VCaP (cell line): ENCODE data around the gene FURIN.
A peak's percentile ranks its signal among the peaks of the same experiment; 100 is the strongest.
"Not testable (repeated sequence)": the region's sequence is repeated elsewhere in the genome, so short reads cannot be mapped to it uniquely, and the experiment has no call there.

Source experiments
- H3K27ac ChIP-seq: fragments of 450-650 bp; 2 replicates; pipeline ENCODE4 v1.5.1; 2017
- TF ChIP-seq, protein P1 (sequence below): fragments of 450-650 bp; conservative IDR thresholded peaks from 2 replicates; pipeline ENCODE4 v1.5.1; 2017; ENCODE audit warnings: mild to moderate bottlenecking, moderate library complexity

The FURIN gene

DNA sequence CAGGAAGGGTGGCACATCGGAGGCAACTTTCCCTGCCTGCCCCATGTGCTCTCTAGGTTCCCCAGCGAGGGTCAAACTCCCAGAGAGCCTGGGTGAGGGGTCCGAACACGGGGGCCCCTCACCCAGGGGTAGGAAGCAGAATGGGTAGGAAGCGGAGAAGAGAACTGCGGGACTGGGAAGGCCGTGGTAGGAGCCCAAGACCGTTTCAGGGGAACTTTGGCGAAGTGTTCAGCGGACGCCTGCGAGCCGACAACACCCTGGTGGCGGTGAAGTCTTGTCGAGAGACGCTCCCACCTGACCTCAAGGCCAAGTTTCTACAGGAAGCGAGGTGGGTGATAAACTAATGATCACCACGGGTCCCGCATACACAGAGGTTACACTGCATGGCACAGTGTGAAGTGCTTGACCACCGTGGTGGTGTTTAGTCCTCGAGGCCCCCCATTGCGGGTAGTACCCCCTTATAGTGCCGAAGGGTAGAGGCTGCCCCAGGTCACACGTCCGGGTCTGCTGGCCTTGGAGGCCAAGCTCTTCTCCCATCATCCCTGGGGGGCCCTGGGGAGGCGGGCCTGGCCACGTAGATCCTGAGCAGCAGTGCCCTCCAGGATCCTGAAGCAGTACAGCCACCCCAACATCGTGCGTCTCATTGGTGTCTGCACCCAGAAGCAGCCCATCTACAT, 24.2 kb downstream of the FURIN start:
- TF ChIP-seq, protein P1, sequence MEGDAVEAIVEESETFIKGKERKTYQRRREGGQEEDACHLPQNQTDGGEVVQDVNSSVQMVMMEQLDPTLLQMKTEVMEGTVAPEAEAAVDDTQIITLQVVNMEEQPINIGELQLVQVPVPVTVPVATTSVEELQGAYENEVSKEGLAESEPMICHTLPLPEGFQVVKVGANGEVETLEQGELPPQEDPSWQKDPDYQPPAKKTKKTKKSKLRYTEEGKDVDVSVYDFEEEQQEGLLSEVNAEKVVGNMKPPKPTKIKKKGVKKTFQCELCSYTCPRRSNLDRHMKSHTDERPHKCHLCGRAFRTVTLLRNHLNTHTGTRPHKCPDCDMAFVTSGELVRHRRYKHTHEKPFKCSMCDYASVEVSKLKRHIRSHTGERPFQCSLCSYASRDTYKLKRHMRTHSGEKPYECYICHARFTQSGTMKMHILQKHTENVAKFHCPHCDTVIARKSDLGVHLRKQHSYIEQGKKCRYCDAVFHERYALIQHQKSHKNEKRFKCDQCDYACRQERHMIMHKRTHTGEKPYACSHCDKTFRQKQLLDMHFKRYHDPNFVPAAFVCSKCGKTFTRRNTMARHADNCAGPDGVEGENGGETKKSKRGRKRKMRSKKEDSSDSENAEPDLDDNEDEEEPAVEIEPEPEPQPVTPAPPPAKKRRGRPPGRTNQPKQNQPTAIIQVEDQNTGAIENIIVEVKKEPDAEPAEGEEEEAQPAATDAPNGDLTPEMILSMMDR = no peak

DNA sequence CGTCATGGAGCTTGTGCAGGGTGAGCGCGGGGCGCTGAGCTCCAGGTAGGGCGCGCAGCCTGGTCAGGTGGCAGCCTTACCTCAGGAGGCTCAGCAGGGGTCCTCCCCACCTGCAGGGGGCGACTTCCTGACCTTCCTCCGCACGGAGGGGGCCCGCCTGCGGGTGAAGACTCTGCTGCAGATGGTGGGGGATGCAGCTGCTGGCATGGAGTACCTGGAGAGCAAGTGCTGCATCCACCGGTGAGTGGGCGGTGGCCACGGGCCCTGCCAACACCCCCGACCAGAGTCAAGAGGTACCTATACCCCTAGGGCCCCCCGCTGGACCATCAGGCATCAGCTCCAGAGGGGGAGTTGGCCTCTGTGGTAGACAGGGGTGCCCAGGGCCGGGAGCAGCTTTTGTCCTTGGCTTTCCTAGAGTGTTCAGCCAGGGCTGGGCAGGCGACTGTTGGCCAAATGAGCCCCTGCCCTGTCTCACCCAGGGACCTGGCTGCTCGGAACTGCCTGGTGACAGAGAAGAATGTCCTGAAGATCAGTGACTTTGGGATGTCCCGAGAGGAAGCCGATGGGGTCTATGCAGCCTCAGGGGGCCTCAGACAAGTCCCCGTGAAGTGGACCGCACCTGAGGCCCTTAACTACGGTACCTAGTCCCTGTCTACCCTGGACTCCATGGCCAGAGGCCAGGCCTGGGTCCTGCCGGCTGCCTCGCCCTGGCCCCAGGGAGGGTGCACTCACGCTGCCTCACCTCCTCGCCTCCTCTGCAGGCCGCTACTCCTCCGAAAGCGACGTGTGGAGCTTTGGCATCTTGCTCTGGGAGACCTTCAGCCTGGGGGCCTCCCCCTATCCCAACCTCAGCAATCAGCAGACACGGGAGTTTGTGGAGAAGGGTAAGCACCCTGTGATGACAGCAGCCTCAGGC, 25.0 kb downstream of the FURIN start:
- TF ChIP-seq, protein P1 = peak; percentile 30
- peak overlapping the region; percentile 92 for H3K27ac ChIP-seq

More for the DNA sequence above, 24.2 kb downstream of the FURIN start:
- H3K27ac ChIP-seq = no peak overlapping the region; the same call in 1 of the 2 replicates

DNA sequence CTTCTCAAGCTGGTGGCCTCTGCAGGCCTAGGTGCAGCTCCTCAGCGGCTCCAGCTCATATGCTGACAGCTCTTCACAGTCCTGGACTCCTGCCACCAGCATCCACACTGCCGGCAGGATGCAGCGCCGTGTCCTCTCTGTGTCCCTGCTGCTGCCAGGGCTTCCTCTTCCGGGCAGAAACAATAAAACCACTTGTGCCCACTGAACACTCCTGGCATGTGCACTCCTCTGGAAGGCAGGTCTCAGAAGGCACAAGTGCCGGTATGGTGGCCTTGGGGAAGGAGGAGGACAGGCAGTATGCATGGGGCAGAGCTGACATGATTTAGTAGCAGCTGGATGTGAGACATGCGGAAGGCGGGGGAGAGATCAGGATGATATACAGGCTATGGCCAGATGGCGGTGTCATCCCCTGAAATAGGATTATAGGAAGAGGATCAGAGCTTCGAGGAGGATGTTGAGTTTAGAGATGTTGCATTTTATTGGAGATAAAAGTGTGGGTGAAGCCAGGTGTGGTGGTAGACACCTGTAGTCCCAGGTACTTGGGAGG, 27.3 kb downstream of the FURIN start:
- TF ChIP-seq, protein P1 = peak; percentile 62
- H3K27ac ChIP-seq = peak overlapping the region; percentile 92

DNA sequence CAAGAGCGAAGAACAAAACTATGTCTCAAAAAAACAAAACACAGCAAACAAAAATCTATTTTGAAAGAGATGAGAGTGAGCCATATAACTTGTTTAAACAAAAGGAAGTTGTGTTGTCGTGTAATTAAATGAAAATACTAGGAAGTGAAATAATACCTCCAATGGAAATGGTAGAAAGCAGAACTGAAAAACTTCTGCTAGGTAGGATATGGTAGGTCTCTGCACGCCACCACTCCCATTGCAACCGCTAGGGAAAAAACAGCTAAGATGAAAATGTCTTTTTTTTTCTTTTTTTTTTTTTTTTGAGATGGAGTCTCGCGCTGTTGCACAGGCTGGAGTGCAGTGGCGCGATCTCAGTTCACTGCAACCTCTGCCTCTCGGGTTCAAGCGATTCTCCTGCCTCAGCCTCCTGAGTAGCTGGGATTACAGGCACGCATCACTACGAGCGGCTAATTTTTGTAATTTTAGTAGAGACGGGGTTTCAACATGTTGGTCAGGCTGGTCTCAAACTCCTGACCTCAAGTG, 28.8 kb downstream of the FURIN start:
- H3K27ac ChIP-seq = not testable (repeated sequence)

DNA sequence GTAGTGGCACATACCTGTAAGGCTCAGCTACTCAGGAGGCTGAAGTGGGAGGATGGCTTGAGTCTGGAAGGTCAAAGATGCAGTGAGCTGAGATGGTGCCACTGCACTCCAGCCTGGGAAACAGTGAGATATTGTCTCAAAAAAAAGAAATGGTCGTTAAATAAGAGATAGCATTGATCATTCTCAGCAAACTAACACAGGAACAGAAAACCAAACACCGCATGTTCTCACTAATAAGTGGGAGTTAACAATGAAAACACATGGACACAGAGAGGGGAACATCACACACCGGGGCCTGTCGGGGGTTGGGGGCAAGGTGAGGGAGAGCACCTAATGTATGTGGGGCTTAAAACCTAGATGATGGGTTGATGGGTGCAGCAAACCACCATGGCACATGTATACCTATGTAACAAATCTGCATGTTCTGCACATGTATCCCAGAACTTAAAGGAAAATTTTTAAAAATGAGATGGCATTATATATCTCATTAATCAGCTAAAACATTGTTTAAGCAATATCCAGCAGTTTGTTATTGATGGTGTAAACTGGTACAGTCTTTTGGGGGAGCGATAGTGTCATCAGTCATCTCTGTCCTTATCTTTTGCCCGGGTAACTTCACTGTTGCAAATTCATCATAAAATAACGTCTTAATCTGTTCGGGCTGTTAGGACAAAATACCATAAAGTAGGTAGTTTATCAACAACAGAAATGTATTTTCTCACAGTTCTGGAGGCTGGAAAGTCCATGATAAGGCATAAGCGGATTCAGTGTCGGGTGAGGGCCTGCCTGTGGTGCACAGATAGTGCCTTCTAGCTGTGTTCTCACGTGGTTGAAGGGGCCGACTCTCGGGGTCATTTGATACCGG, 33.0 kb downstream of the FURIN start:
- TF ChIP-seq, protein P1 = no peak
- peak overlapping the region; percentile 99 for H3K27ac ChIP-seq

DNA sequence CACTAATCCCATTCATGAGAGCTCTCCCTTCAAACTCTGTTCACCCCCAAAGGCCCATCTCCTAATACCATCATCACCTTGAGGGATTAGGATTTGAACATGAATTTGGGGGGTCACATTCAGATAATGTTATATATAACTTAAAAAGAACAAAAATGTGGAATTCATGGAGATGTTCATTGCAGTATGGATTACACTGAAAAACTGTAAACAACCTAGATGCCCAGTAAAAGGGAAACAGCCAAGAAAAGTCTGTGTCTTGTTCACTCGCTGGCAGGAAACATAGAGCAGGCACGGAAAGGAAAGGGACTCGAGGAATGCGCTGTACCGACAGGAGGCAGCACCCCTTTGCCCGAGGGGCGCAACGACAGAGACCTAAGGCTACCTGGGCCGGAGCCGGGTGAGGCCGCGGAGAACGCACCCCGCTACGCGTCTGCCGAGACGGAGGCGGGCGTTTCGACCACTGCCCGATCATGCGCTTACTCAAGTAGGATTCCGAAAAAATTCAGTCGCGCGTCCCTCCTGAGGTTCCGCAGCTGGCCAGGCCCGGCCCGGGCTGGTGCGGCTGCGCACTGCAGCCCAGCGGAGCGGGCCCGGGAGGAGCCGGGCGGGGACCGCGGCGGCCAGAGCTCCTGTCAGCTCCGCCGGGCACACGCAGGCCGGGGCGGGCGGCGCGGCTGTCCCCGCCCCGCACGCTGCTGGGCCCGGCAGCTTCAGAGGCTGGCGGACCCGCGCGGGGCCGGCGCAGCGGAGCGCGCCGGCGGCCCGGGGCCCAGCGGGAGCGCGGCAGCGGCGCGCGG, 33.9 kb downstream of the FURIN start:
- TF ChIP-seq, protein P1 = peak; percentile 83
- peak overlapping the region; percentile 99 for H3K27ac ChIP-seq
